Fibroblast of the aortic adventitia (primary cell): Measurements from ENCODE around the gene ITGB2. TPM values are rescaled to one million over a fixed set of nuclear protein-coding genes. Genes with fewer than 3 reads are reported as not detected.

Source experiments
- DNase-seq: peaks from one replicate; pipeline ENCODE4 v3.0.0-alpha.2; 2010; ENCODE audit warnings: low read depth
- H3K4me3 ChIP-seq: 2 replicates; pipeline ENCODE4 v1.5.1; 2011; ENCODE audit warnings: low read depth, mild to moderate bottlenecking, control low read depth, low read length, moderate library complexity
- total RNA-seq: library from RNA; depleted of rRNA; stranded (reverse); fragments of >200 nt; gene quantifications from 2 replicates; pipeline ENCODE4 v1.2.3, GENCODE V29; 2012; ENCODE audit warnings: low replicate concordance
- TF ChIP-seq, protein P1 (sequence below): IDR thresholded peaks from 2 replicates; pipeline ENCODE4 v1.5.1; 2011; ENCODE audit warnings: mild to moderate bottlenecking, low read length, control low read depth, inconsistent platforms; ENCODE audit not compliant: insufficient read depth

ITGB2 gene
- total RNA-seq, 1 donor, result 0.09 TPM

DNA sequence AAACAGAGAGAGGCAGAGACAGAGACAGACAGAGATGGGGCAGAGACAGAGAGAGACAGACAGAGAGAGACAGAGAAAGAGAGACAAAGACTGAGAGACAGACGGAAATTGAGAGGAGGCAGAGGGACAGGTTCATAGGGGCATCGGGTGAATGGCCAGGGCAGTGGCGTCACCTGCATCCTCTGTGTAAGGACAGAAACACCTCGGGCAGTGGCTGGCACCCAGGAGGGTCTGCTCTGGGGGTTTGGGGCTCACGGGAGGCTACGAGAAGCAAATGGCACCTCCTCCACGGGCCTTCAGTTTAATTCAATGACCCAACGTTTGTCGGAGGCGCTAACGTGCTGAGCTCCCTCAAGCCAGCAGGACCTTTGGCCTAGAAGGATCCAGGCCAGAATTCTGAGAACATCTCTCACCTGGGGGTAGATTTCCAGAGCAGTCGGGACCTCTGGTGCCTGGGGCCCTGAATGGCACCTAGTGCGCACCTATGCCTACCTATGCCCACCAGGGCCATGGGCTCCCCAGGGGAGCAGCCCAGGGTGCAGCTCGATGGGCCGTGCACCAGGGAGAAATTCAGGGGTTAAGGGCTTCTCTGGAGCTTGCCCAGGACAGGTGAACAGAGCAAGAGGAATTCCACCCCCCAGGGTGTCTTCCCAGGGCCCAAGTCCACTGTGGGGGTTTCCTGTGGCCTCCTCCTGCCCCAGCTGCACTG, 26.6 kb downstream of the ITGB2 start:
- DNase-seq, result no peak
- H3K4me3 ChIP-seq, result no peak overlapping the region
- TF ChIP-seq, protein P1, sequence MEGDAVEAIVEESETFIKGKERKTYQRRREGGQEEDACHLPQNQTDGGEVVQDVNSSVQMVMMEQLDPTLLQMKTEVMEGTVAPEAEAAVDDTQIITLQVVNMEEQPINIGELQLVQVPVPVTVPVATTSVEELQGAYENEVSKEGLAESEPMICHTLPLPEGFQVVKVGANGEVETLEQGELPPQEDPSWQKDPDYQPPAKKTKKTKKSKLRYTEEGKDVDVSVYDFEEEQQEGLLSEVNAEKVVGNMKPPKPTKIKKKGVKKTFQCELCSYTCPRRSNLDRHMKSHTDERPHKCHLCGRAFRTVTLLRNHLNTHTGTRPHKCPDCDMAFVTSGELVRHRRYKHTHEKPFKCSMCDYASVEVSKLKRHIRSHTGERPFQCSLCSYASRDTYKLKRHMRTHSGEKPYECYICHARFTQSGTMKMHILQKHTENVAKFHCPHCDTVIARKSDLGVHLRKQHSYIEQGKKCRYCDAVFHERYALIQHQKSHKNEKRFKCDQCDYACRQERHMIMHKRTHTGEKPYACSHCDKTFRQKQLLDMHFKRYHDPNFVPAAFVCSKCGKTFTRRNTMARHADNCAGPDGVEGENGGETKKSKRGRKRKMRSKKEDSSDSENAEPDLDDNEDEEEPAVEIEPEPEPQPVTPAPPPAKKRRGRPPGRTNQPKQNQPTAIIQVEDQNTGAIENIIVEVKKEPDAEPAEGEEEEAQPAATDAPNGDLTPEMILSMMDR, result no peak

DNA sequence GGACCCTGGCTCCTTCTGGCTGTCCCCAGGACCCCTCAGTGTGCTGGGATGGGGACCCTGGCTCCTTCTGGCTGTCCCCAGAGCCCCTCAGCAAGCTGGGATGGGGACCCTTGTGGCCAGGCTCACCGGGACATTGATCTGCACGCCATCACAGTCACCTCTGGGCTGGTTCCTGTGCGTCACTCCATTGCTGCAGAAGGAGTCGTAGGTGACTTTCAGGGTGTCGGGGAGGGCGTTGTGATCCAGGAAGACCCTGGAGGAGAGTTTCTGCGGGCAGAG, 27.5 kb downstream of the ITGB2 start:
- DNase-seq, result no peak
- H3K4me3 ChIP-seq, result no peak overlapping the region
- TF ChIP-seq, protein P1, result no peak

DNA sequence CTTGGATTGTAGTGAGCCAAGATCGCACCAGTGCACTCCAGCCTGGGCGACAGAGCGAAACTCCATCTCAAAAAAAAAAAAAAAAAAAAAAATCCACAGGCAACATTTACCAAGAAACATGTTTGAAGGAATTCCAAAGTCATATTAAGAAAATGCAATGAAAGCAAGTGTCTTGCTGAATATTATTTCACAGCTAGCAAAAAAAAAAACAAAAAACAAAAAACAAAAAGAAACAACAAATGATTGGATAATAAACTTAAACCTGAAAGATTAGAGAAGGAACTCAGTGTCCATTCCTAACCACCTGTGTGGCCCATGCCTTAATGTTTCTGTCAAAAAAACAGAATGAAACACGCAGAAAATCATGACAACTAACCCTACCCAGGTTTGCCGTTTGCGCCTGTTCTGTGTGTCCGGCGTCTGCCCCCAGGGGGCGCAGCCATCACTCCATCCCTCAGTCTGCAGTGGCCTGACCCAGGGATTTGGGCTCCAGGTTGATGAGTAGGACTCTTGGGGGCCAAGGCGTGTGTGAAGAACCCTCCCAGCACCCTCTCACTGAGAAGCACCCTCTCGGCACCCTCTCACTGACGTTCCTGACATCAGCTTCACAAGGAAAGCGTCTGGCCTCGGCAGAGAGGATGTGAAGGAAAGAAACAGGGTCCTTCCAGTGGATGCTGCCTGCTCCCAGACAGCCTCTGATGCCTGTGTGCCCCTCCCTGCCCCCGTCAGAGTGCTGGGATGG, 28.0 kb downstream of the ITGB2 start:
- TF ChIP-seq, protein P1, result peak; percentile 97
- peak; percentile 63 for DNase-seq
- H3K4me3 ChIP-seq, result no peak overlapping the region

DNA sequence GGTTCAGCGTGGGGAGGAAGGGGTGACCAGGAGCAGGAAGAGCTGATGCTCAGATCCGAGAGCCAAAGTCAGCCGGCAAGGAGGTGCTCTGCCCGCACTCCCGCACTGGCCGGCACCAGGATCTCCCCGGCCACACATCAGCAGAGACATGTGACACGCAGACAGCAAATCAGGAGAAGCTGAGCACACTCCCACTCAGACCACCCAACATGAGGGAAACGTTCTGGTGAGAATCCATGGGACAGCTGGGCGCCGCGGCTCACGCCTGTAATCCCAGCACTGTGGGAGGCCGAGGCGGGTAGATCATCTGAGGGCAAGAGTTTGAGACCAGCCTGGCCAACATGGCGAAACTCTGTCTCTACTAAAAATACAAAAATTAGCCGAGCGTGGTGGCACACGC, 28.6 kb downstream of the ITGB2 start:
- no peak for DNase-seq
- H3K4me3 ChIP-seq, result no peak overlapping the region
- TF ChIP-seq, protein P1, result no peak

DNA sequence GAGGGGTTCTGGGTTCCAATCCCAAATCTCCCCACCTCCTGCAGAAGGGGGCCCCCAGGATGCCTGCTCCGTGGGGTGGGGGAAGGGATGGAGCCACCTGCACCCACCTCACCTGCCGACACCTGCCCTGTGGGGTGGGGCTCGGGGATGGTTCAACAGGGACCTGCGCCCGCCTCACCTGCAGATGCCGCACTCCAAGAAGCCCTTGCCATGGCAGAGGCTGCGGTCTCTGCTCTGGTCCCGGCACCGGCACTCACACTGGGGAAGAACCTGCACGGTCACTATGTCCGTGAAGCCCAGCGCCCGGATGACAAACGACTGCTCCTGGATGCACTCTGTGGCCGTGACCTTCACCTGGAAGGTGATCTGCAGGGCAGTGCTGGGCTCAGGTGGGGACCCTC, 29.1 kb downstream of the ITGB2 start:
- TF ChIP-seq, protein P1, result no peak
- H3K4me3 ChIP-seq, result no peak overlapping the region
- DNase-seq, result no peak

DNA sequence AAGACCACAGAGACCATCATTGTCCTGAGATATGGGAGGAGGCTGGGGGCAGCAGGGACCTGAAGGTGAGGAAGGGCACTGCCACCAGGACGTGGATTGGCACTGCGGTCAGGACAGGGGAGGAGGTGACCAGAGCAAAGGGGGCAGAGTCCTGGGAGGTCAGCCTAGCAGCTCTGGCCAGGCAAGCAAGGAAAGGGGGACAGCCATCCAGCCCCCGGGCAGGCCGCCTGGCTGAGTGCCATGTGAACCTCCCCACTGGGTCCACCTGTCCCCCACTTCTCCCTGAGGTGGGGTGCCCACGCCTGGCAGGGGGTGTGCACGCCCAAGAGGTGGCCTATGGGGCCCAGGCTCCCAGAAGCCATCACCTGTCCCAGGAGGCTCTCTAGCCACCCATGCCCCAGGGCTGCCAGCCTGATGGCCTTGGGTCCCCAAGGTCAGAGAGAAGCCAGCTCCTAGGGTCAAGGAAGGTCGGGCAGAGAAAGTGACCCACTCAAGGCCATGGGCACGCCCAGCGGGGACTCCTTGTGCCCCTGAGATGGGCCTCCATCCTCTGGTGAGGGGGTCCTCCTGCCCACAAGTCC, 29.6 kb downstream of the ITGB2 start:
- DNase-seq, result no peak
- TF ChIP-seq, protein P1, result no peak
- H3K4me3 ChIP-seq, result no peak overlapping the region
